MCF 10A (cell line): ENCODE data around the gene CCDC195. TPM values are rescaled to one million over a fixed set of nuclear protein-coding genes. Genes with fewer than 3 reads are reported as not detected.
A peak's percentile ranks its signal among the peaks of the same experiment; 100 is the strongest.
"Not testable (repeated sequence)": the region's sequence is repeated elsewhere in the genome, so short reads cannot be mapped to it uniquely, and the experiment has no call there.

ENCODE experiments used
- BruUV-seq: library from RNA; stranded (reverse); fragments of 400-500 nt; replicated peaks from 2 replicates; lab custom pipeline; 2021; lab: Mats Ljungman, UMichigan
- CTCF ChIA-PET: fragments of 300-600 bp; sonication (Branson Sonifier 250); formaldehyde crosslinking; extraction: SDS; loops from one replicate; lab custom pipeline; 2021; ENCODE audit warnings: antibody characterized with exemption, inconsistent platforms; lab: Yijun Ruan, JAX
- POLR2A ChIA-PET: fragments of 300-600, 350-650 bp; sonication (Branson Sonifier 250); formaldehyde crosslinking; extraction: SDS; loops from one replicate; lab custom pipeline; 2020; ENCODE audit warnings: antibody characterized with exemption, inconsistent platforms; lab: Yijun Ruan, JAX
- DNase-seq: peaks from one replicate; pipeline ENCODE4 v3.0.0-alpha.2; 2018; ENCODE audit not compliant: unreplicated experiment
- H3K27ac Mint-ChIP-seq: one replicate; pipeline ENCODE4 v1.8.0; 2022; ENCODE audit warnings: mild to moderate bottlenecking, low read depth, mixed read lengths; ENCODE audit not compliant: unreplicated experiment
- H3K27me3 Mint-ChIP-seq: one replicate; pipeline ENCODE4 v1.8.0; 2022; ENCODE audit warnings: mixed read lengths; ENCODE audit not compliant: insufficient read depth, unreplicated experiment
- H3K36me3 Mint-ChIP-seq: one replicate; pipeline ENCODE4 v1.8.0; 2022; ENCODE audit warnings: mild to moderate bottlenecking, moderate library complexity, mixed read lengths; ENCODE audit not compliant: insufficient read depth, unreplicated experiment
- H3K4me1 Mint-ChIP-seq: one replicate; pipeline ENCODE4 v1.8.0; 2022; ENCODE audit warnings: mixed read lengths; ENCODE audit not compliant: insufficient read depth, unreplicated experiment
- H3K4me3 Mint-ChIP-seq: one replicate; pipeline ENCODE4 v1.8.0; 2022; ENCODE audit warnings: mild to moderate bottlenecking, moderate library complexity, mixed read lengths; ENCODE audit not compliant: unreplicated experiment
- H3K9me3 Mint-ChIP-seq: one replicate; pipeline ENCODE4 v1.8.0; 2022; ENCODE audit warnings: mixed read lengths; ENCODE audit not compliant: unreplicated experiment
- CTCF ChIP-seq: fragments of 200-600 bp; IDR thresholded peaks from one replicate; pipeline ENCODE4 v1.8.0; 2022; ENCODE audit warnings: antibody characterized with exemption, mild to moderate bottlenecking; ENCODE audit not compliant: unreplicated experiment
- intact Hi-C: fragments of 100-400 bp; cut with micrococcal nuclease; formaldehyde crosslinking; loops from 2 replicates; pipeline ENCODE4 v1.14.1; 2022
- total RNA-seq: library from RNA; stranded (reverse); gene quantifications from 2 replicates; pipeline ENCODE4 v1.2.3, GENCODE V29; 2022

CCDC195 gene
- total RNA-seq, 1 experiment from 2014 or later: not detected

GRCh38 chr2:224666951-224667553, 49.1 kb downstream of the CCDC195 start:
- no TSS peak for BruUV-seq
- H3K4me1 Mint-ChIP-seq: no peaks in the 10 kb centered on the region
- no peak overlapping the region for H3K4me3 Mint-ChIP-seq
- CTCF ChIA-PET: interaction anchor here (0.6 kb wide), 2 partner anchors 138 to 1077 kb away, joined by 3 read pairs; no protein-coding TSS in a partner anchor
- intact Hi-C loops: no loop called here
- H3K36me3 Mint-ChIP-seq: no peaks in the 10 kb centered on the region
- POLR2A ChIA-PET: interaction anchor here (0.6 kb wide), 2 partner anchors 18 to 242 kb away, joined by 3 read pairs; no protein-coding TSS in a partner anchor
- peaks cover 7% of the 10 kb centered on the region for H3K9me3 Mint-ChIP-seq
- H3K27ac Mint-ChIP-seq: no peak overlapping the region
- no peak for DNase-seq
- TF ChIP-seq CTCF: no peak
- no peaks in the 10 kb centered on the region for H3K27me3 Mint-ChIP-seq

- DNase-seq, H3K27ac Mint-ChIP-seq, H3K36me3 Mint-ChIP-seq, CTCF ChIA-PET, BruUV-seq, H3K4me3 Mint-ChIP-seq, H3K27me3 Mint-ChIP-seq, H3K4me1 Mint-ChIP-seq, intact Hi-C loops, H3K9me3 Mint-ChIP-seq, POLR2A ChIA-PET: not testable (repeated sequence)
These were observed 52.8 kb downstream of the CCDC195 start for GRCh38 chr2:224663322-224663721.

GRCh38 chr2:224661708-224662107, 54.5 kb downstream of the CCDC195 start:
- H3K4me1 Mint-ChIP-seq, POLR2A ChIA-PET, H3K27ac Mint-ChIP-seq, DNase-seq, H3K27me3 Mint-ChIP-seq, H3K36me3 Mint-ChIP-seq, H3K4me3 Mint-ChIP-seq, H3K9me3 Mint-ChIP-seq, BruUV-seq, intact Hi-C loops: not testable (repeated sequence)
- CTCF ChIA-PET: interaction anchor here (1.0 to 1.4 kb wide), 2 partner anchors 11 to 340 kb away, joined by 3 to 4 read pairs; no protein-coding TSS in a partner anchor

GRCh38 chr2:224659714-224660113, 56.5 kb downstream of the CCDC195 start:
- no peaks in the 10 kb centered on the region for H3K27me3 Mint-ChIP-seq
- no TSS peak for BruUV-seq
- ChIA-PET POLR2A (no interaction called here), CTCF (interaction anchor here (0.6 to 1.1 kb wide), 2 partner anchors 13 to 139 kb away, joined by 4 to 6 read pairs; no protein-coding TSS in a partner anchor)
- no peak overlapping the region for H3K4me3 Mint-ChIP-seq
- H3K27ac Mint-ChIP-seq: peak overlapping the region; percentile 49
- intact Hi-C loops: loop anchor here (10.0 kb wide), 1 partner anchor 695 kb away; no protein-coding TSS in a partner anchor
- DNase-seq: no peak
- no peak for TF ChIP-seq CTCF
- H3K9me3 Mint-ChIP-seq: peaks cover 7% of the 10 kb centered on the region
- H3K4me1 Mint-ChIP-seq: peaks cover 4% of the 10 kb centered on the region
- no peaks in the 10 kb centered on the region for H3K36me3 Mint-ChIP-seq

GRCh38 chr2:224658780-224659405, 57.3 kb downstream of the CCDC195 start:
- TF ChIP-seq CTCF: no peak
- no TSS peak for BruUV-seq
- intact Hi-C loops: loop anchor here (10.0 kb wide), 1 partner anchor 694 kb away; no protein-coding TSS in a partner anchor
- Mint-ChIP-seq H3K4me3 (no peak overlapping the region), H3K9me3 (peaks cover 7% of the 10 kb centered on the region), H3K36me3 (no peaks in the 10 kb centered on the region), H3K27me3 (no peaks in the 10 kb centered on the region), H3K27ac (peak overlapping the region; percentile 49), H3K4me1 (peaks cover 4% of the 10 kb centered on the region)
- POLR2A ChIA-PET: interaction anchor here (1.0 to 1.6 kb wide), 2 partner anchors 10 to 259 kb away, joined by 3 to 5 read pairs; no protein-coding TSS in a partner anchor
- CTCF ChIA-PET: interaction anchor here (0.5 kb wide), 1 partner anchor 307 kb away, joined by 3 read pairs; no protein-coding TSS in a partner anchor
- DNase-seq: peak; percentile 58
